H1 (cell line): ENCODE measurements around the gene CCDC91. TPM values are rescaled to one million over a fixed set of nuclear protein-coding genes. Genes with fewer than 3 reads are reported as not detected.

Experiments used
- CTCF ChIA-PET: fragments of 300-600 bp; sonication (Branson Sonifier 250); formaldehyde crosslinking; loops from one replicate; lab custom pipeline; 2021; ENCODE audit not compliant: partially characterized antibody; lab: Charles Lee
- POLR2A ChIA-PET: fragments of 300-600 bp; sonication (Branson Sonifier 250); formaldehyde crosslinking; loops from one replicate; lab custom pipeline; 2021; ENCODE audit warnings: inconsistent platforms; ENCODE audit not compliant: partially characterized antibody; lab: Charles Lee
- DNase-seq, 2 experiments: peaks; one replicate each; pipeline versions ENCODE4 v3.0.0 to v3.0.0-alpha.2; 2010 to 2022; ENCODE audit warnings: low spot score in 2 of 2, low read depth in 1 of 2, mixed read lengths in 1 of 2
- FAIRE-seq: peaks from 2 replicates; lab custom pipeline; 2011; peaks lifted over from hg19 to GRCh38; lab: Jason Lieb, UNC
- H2AFZ ChIP-seq: 2 replicates; pipeline ENCODE4 v1.8.1; 2012; ENCODE audit warnings: low read length, inconsistent platforms
- H2AK5ac ChIP-seq: 2 replicates; pipeline ENCODE4 v1.6.1; 2013; ENCODE audit warnings: low read depth, low read length
- H2BK120ac ChIP-seq: replicated peaks from 2 replicates; pipeline ENCODE3; 2013; ENCODE audit warnings: low read depth, low read length, inconsistent platforms
- H2BK12ac ChIP-seq: 2 replicates; pipeline ENCODE4 v1.6.1; 2013; ENCODE audit warnings: low read depth, low read length
- H2BK15ac ChIP-seq: 2 replicates; pipeline ENCODE4 v1.6.1; 2013; ENCODE audit warnings: low read length
- H2BK20ac ChIP-seq: 2 replicates; pipeline ENCODE4 v1.6.1; 2013; ENCODE audit warnings: low read length
- H2BK5ac ChIP-seq: 2 replicates; pipeline ENCODE4 v1.6.1; 2013; ENCODE audit warnings: low read depth, low read length
- H3K14ac ChIP-seq: 2 replicates; pipeline ENCODE4 v1.6.1; 2013; ENCODE audit warnings: inconsistent platforms; ENCODE audit not compliant: insufficient read length
- H3K18ac ChIP-seq: 2 replicates; pipeline ENCODE4 v1.6.1; 2013; ENCODE audit warnings: low read length; ENCODE audit errors: extremely low read depth
- H3K23ac ChIP-seq: 2 replicates; pipeline ENCODE4 v1.6.1; 2013; ENCODE audit warnings: inconsistent platforms; ENCODE audit not compliant: insufficient read length
- H3K23me2 ChIP-seq: 2 replicates; pipeline ENCODE4 v1.6.1; 2013; ENCODE audit warnings: low read depth, low read length
- H3K27ac ChIP-seq: 2 replicates; pipeline ENCODE4 v1.6.1; 2011; ENCODE audit warnings: low read depth, low read length, inconsistent platforms
- H3K27me3 ChIP-seq, 4 experiments: replicated peaks in 1 of 4; 1 replicate in 1 of 4; 2 replicates in 3 of 4; pipeline versions ENCODE4 v1.6.1 to v1.8.1; 2011 to 2013; ENCODE audit warnings: low read length in 3 of 4, mild to moderate bottlenecking in 3 of 4, inconsistent platforms in 2 of 4, mixed read lengths in 2 of 4, moderate library complexity in 1 of 4; ENCODE audit not compliant: control insufficient read depth in 3 of 4, insufficient read depth in 3 of 4; ENCODE audit errors: extremely low read depth in 1 of 4
- H3K36me3 ChIP-seq, 4 experiments: 2 replicates each; pipeline versions ENCODE4 v1.6.1 to v1.8.1; 2011 to 2013; ENCODE audit warnings: mild to moderate bottlenecking in 4 of 4, low read length in 3 of 4, moderate library complexity in 2 of 4, control low read depth in 1 of 4, inconsistent platforms in 1 of 4; ENCODE audit not compliant: insufficient read depth in 4 of 4, control insufficient read depth in 2 of 4
- H3K4ac ChIP-seq: replicated peaks from 2 replicates; pipeline ENCODE3; 2013; ENCODE audit warnings: low read length, low read depth, mixed read lengths, inconsistent platforms; ENCODE audit not compliant: insufficient read length
- H3K4me1 ChIP-seq, 4 experiments: replicated peaks in 1 of 4; 1 replicate in 1 of 4; 2 replicates in 3 of 4; pipeline versions ENCODE4 v1.6.1 to v1.8.1; 2011 to 2013; ENCODE audit warnings: low read length in 3 of 4, inconsistent platforms in 2 of 4, mixed read lengths in 1 of 4; ENCODE audit not compliant: insufficient read depth in 4 of 4, control insufficient read depth in 3 of 4
- H3K4me2 ChIP-seq, 2 experiments: 2 replicates each; pipeline versions ENCODE4 v1.6.1 to v1.8.1; 2011 to 2013; ENCODE audit warnings: low read depth in 2 of 2, low read length in 2 of 2, control low read depth in 1 of 2, inconsistent platforms in 1 of 2, mild to moderate bottlenecking in 1 of 2; ENCODE audit not compliant: insufficient read depth in 1 of 2
- H3K4me3 ChIP-seq, 4 experiments: fragments of 200-600, 300-600 bp in 1 of 4; sonication (generic), shearing (Covaris generic), sonication (Bioruptor Twin) in 1 of 4; 2 replicates each; pipeline versions ENCODE4 v1.5.1 to v1.8.1; 2011 to 2016; ENCODE audit warnings: low read length in 4 of 4, low read depth in 3 of 4, control low read depth in 2 of 4, inconsistent platforms in 2 of 4, mild to moderate bottlenecking in 2 of 4, mixed read lengths in 1 of 4, moderate library complexity in 1 of 4; ENCODE audit not compliant: insufficient read depth in 2 of 4; ENCODE audit errors: extremely low read depth in 1 of 4
- H3K56ac ChIP-seq: replicated peaks from 2 replicates; pipeline ENCODE3; 2013; ENCODE audit warnings: low read depth, mild to moderate bottlenecking, mixed read lengths, low read length, inconsistent platforms; ENCODE audit not compliant: insufficient read length
- H3K79me1 ChIP-seq: 2 replicates; pipeline ENCODE4 v1.6.1; 2013; ENCODE audit warnings: low read depth, low read length, control low read depth
- H3K79me2 ChIP-seq, 2 experiments: 2 replicates each; pipeline versions ENCODE4 v1.6.1 to v1.8.1; 2012 to 2013; ENCODE audit warnings: low read length in 2 of 2, mild to moderate bottlenecking in 2 of 2, inconsistent platforms in 1 of 2; ENCODE audit not compliant: insufficient read depth in 2 of 2, control insufficient read depth in 1 of 2
- H3K9ac ChIP-seq, 4 experiments: replicated peaks in 1 of 4; 1 replicate in 1 of 4; 2 replicates in 3 of 4; pipeline versions ENCODE4 v1.6.1 to v1.8.1; 2011 to 2013; ENCODE audit warnings: low read depth in 3 of 4, low read length in 3 of 4, control low read depth in 2 of 4, mild to moderate bottlenecking in 2 of 4, moderate library complexity in 2 of 4, inconsistent platforms in 1 of 4; ENCODE audit errors: extremely low read depth in 1 of 4
- H3K9me3 ChIP-seq, 2 experiments: 2 replicates each; pipeline versions ENCODE4 v1.6.1 to v1.8.1; 2012 to 2013; ENCODE audit warnings: mild to moderate bottlenecking in 2 of 2, moderate library complexity in 2 of 2, control low read depth in 1 of 2, inconsistent platforms in 1 of 2, low read depth in 1 of 2, low read length in 1 of 2, mixed read lengths in 1 of 2; ENCODE audit not compliant: insufficient read depth in 2 of 2
- H4K20me1 ChIP-seq, 2 experiments: replicated peaks in 1 of 2; 2 replicates each; pipeline versions ENCODE3 to v1.8.1; 2011 to 2013; ENCODE audit warnings: inconsistent platforms in 2 of 2, low read length in 2 of 2, mild to moderate bottlenecking in 1 of 2; ENCODE audit not compliant: insufficient read depth in 2 of 2, control insufficient read depth in 1 of 2
- H4K5ac ChIP-seq: 2 replicates; pipeline ENCODE4 v1.6.1; 2013; ENCODE audit warnings: low read length, low read depth, mixed read lengths, inconsistent platforms; ENCODE audit not compliant: insufficient read length
- H4K8ac ChIP-seq: 2 replicates; pipeline ENCODE4 v1.8.0; 2013; ENCODE audit warnings: mild to moderate bottlenecking, moderate library complexity, low read length, inconsistent platforms; ENCODE audit not compliant: insufficient read depth; ENCODE audit errors: extremely low read depth
- H4K91ac ChIP-seq: replicated peaks from 2 replicates; pipeline ENCODE3; 2013; ENCODE audit warnings: low read length, mixed read lengths, inconsistent platforms; ENCODE audit not compliant: insufficient read length
- FOSL1 ChIP-seq: IDR thresholded peaks from 2 replicates; pipeline ENCODE4 v1.6.1; 2011; ENCODE audit warnings: mild to moderate bottlenecking, low read depth, low read length, moderate library complexity; ENCODE audit not compliant: insufficient read depth
- ZNF274 ChIP-seq: IDR thresholded peaks from 2 replicates; pipeline ENCODE4 v1.7.0; 2012; ENCODE audit warnings: low read length, borderline replicate concordance; ENCODE audit errors: extremely low read depth
- WGBS, 2 experiments: shearing (Covaris generic) in 1 of 2; methylation state at CpG; one replicate each; pipeline versions ENCODE4 v1.1.6 to v1.1.7; 2013 to 2015; ENCODE audit warnings: low lambda C conversion rate in 2 of 2, mixed read lengths in 2 of 2, inconsistent platforms in 1 of 2, low coverage in 1 of 2, missing lambda C conversion rate in 1 of 2; ENCODE audit not compliant: insufficient replicate concordance in 2 of 2, insufficient coverage in 1 of 2, insufficient read length in 1 of 2; ENCODE audit errors: extremely low coverage in 1 of 2, missing lambda C conversion rate in 1 of 2; 5-methylcytosine and 5-hydroxymethylcytosine counted together
- polyA plus RNA-seq, 7 experiments: library from polyadenylated mRNA; depleted of rRNA in 3 of 7; stranded (reverse) in 5 of 7; unstranded in 2 of 7; fragments of >200 nt in 5 of 7; fragments of 200-250 nt in 2 of 7; gene quantifications; 1 replicate in 5 of 7; 2 replicates in 1 of 7; 4 replicates in 1 of 7; pipeline versions ENCODE4 v1.2.1 to v1.2.3, GENCODE V29; 2011 to 2013; ENCODE audit warnings: missing spikeins in 2 of 7, mixed read lengths in 2 of 7
- total RNA-seq: library from RNA; stranded (reverse); fragmentation: NEBNext Ultra II Directional; extraction: Animal tissue kit (Norgen Biotek cat#: 25700); gene quantifications from 2 replicates; pipeline ENCODE4 v1.2.1, GENCODE V29; 2021

Gene CCDC91
- total and polyA plus RNA-seq, 2 of the 8 experiments (the other 6 are each of a cell fraction or from before 2014, with no cell fraction given) = 8.6 to 23.1 TPM

GRCh38 chr12:28192125-28192524 is 1.9 kb downstream of the CCDC91 start:
- Histone ChIP-seq H4K20me1 (no peaks in the 10 kb centered on the region), H3K36me3 (no peaks in the 10 kb centered on the region), H3K23me2 (peaks cover 7% of the 10 kb centered on the region), H4K5ac (no peak overlapping the region), H2BK5ac (no peak overlapping the region), H3K23ac (no peak overlapping the region), H3K27ac (no peak overlapping the region), H4K8ac (no peak overlapping the region), H2AFZ (no peak overlapping the region), H2BK20ac (no peak overlapping the region), H3K4ac (no peak overlapping the region), H3K4me3 (peak overlapping the region in 1 of 4 experiments; percentile 84; a peak in 1 of 8 replicates), H2BK12ac (no peak overlapping the region), H3K56ac (no peak overlapping the region), H3K27me3 (no peaks in the 10 kb centered on the region), H4K91ac (no peak overlapping the region), H3K9me3 (0 out of 4 replicates have a peak, but pooled peaks cover 0 to 2% of the 10 kb centered on the region in 2 experiments), H3K9ac (no peak overlapping the region), H2AK5ac (no peak overlapping the region), H3K14ac (no peak overlapping the region), H3K79me2 (peaks cover 6 to 63% of the 10 kb centered on the region in 2 experiments; a peak in 3 of 4 replicates), H2BK15ac (no peak overlapping the region), H3K79me1 (peaks cover 3% of the 10 kb centered on the region; the same call in 1 of the 2 replicates), H2BK120ac (no peak overlapping the region), H3K4me1 (peaks cover 0 to 8% (median 6%) of the 10 kb centered on the region in 4 experiments; a peak in 5 of 7 replicates), H3K4me2 (peak overlapping the region in 1 of 2 experiments; percentile 94; a peak in 1 of 4 replicates), H3K18ac (no peak overlapping the region)
- TF ChIP-seq FOSL1 = no peak
- no peak for TF ChIP-seq ZNF274
- 93 to 100% methylated on average over 1 to 2 of the region's 2 CpGs for WGBS, 2 experiments
- DNase-seq = no peak
- no peak for FAIRE-seq
- POLR2A ChIA-PET = no interaction called here
- CTCF ChIA-PET = no interaction called here
